Heart right ventricle (tissue), 16 donors: ENCODE results near the gene THEM5. TPM values are rescaled to one million over a fixed set of nuclear protein-coding genes. Genes with fewer than 3 reads are reported as not detected.
"Not testable (repeated sequence)": the region's sequence is repeated elsewhere in the genome, so short reads cannot be mapped to it uniquely, and the experiment has no call there.

Experiments used
- ATAC-seq, 8 donors: fragments of 200-7000 bp; cut with Tn5 transposase; one replicate each; pipeline ENCODE4 v1.9.1; 2020; ENCODE audit warnings: mild to moderate bottlenecking in 8 of 8, moderate library complexity in 8 of 8, moderate number of reproducible peaks in 1 of 8
- DNase-seq, 2 donors: peaks; one replicate each; pipeline ENCODE4 v3.0.0-alpha.2; 2020
- H3K27ac ChIP-seq, 10 donors: fragments of 200-600 bp; sonication (generic) in 2 of 10; one replicate each; pipeline versions ENCODE4 v1.5.0 to v1.8.0; 2020 to 2022; ENCODE audit warnings: mild to moderate bottlenecking in 3 of 10
- H3K27me3 ChIP-seq, 7 donors: fragments of 200-600 bp; one replicate each; pipeline ENCODE4 v1.8.0; 2021 to 2022; ENCODE audit warnings: mild to moderate bottlenecking in 2 of 7
- H3K36me3 ChIP-seq, 9 donors: fragments of 200-600 bp; sonication (generic) in 1 of 9; one replicate each; pipeline versions ENCODE4 v1.5.0 to v1.8.0; 2020 to 2022; ENCODE audit warnings: mild to moderate bottlenecking in 2 of 9
- H3K4me1 ChIP-seq, 9 donors: fragments of 200-600 bp; sonication (generic) in 1 of 9; one replicate each; pipeline versions ENCODE4 v1.5.0 to v1.8.0; 2020 to 2022; ENCODE audit warnings: mild to moderate bottlenecking in 4 of 9
- H3K4me3 ChIP-seq, 10 donors: fragments of 200-600 bp; sonication (generic) in 2 of 10; one replicate each; pipeline versions ENCODE4 v1.5.0 to v1.8.0; 2020 to 2022; ENCODE audit warnings: mild to moderate bottlenecking in 7 of 10, moderate library complexity in 2 of 10
- H3K9me3 ChIP-seq, 11 donors: fragments of 200-600 bp in 10 of 11; sonication (generic) in 2 of 11; one replicate each; pipeline versions ENCODE4 v1.5.0 to v1.8.0; 2013 to 2022; ENCODE audit warnings: mild to moderate bottlenecking in 2 of 11, control low read depth in 1 of 11, moderate library complexity in 1 of 11
- WGBS, 2 donors: extraction: QIAGEN DNeasy Blood & Tissue Kit; methylation state at CpG; one replicate each; pipeline ENCODE4 v1.1.7; 2013; ENCODE audit warnings: inconsistent platforms in 1 of 2; 5-methylcytosine and 5-hydroxymethylcytosine counted together
- intact Hi-C, 10 donors: fragments of 100-400 bp; cut with DNase I; formaldehyde crosslinking; loops; one replicate each; pipeline versions ENCODE4 v1.11.1 to v1.14.2; 2022
- polyA plus RNA-seq, 2 donors: library from polyadenylated mRNA; stranded (reverse); fragments of 200-250 nt; gene quantifications; one replicate each; pipeline ENCODE4 v1.2.3, GENCODE V29; 2013
- total RNA-seq, 10 donors: library from RNA; stranded (reverse); fragmentation: NEBNext Ultra II Directional in 3 of 10; extraction: Animal tissue kit (Norgen Biotek cat#: 25700) in 3 of 10; gene quantifications; one replicate each; pipeline versions ENCODE4 v1.2.1 to v1.2.4, GENCODE V29; 2021 to 2023
- TF ChIP-seq, protein P1 (sequence below), 9 donors: fragments of 200-600 bp; sonication (generic) in 2 of 9; IDR thresholded peaks; one replicate each; pipeline versions ENCODE4 v1.5.0 to v1.8.0; 2021 to 2022; ENCODE audit warnings: antibody characterized with exemption in 9 of 9, mild to moderate bottlenecking in 5 of 9, moderate library complexity in 1 of 9
- donor health status: Arrhythmogenic right ventricular cardiomyopathy.
- donor health status: ischemic (EF 13 %, LVEDD 7.1; RV severe dilation, severe dysfunction).
- donor health status: healthy with polysubstance abuse.
- donor health status: DM: no; HTN: yes; CAD: no.
- donor health status: DM: no; HTN: no; CAD: no.
- donor health status: ischemic (EF 25% LVEDD 6.9; RV normal size, moderate dysfunction).
- donor health status: ischemic (EF 25% LVEDD 5.7; RV mildly dilated, moderate dysfunction).
- donor health status: healthy.
- donor health status: DM: yes; HTN: yes; CAD: no.
- donor health status: Ischemic cardiomyopathy.
- donor health status: ischemic (EF 35%, LVEDD 5.7; RV mildly dilated, moderate dysfunction).
- donor health status: nonischemic (EF 11% LVEDD 7.7; RV severe dilation, severe dysfunction).
- donor health status: DM: yes; HTN: yes; CAD: no.
- donor health status: PGD.
- donor health status: ischemic (EF 29% LVEDD 5.4; RV normal size, mild dysfunction).
- donor health status: nonischemic (EF 23%, LVEDD 6.1; RV moderate dilation, normal function).

The THEM5 gene
- total and polyA plus RNA-seq, 12 donors: 0.25 TPM; not detected in 11

DNA sequence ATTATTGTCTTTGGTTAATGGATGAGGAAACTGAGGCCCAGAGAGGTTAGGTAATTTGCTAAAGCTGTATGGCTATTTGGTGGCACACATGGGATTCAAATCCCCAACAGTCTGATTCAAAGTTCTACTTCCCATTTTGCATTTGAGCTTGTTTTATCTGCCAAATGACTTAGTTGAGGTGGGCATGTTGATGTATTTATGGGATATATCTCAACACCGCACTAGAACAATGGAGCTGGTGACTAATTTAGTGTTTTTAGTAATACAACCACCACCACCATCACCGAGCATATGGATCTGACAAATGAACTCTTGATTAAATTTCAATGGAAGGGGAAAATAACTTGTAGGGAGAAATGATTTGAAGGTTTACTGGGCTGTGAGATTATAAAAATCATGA, 29.0 kb upstream of the THEM5 start:
- Histone ChIP-seq H3K27ac (no peak overlapping the region), H3K36me3 (peaks cover 0 to 26% (median under 1%) of the 10 kb centered on the region in 9 donors), H3K27me3 (no peaks in the 10 kb centered on the region), H3K4me3 (no peak overlapping the region), H3K4me1 (no peaks in the 10 kb centered on the region), H3K9me3 (peaks cover 0 to 6% (median 0%) of the 10 kb centered on the region in 11 donors)
- DNase-seq: no peak
- intact Hi-C loops: no loop called here
- TF ChIP-seq, protein P1, sequence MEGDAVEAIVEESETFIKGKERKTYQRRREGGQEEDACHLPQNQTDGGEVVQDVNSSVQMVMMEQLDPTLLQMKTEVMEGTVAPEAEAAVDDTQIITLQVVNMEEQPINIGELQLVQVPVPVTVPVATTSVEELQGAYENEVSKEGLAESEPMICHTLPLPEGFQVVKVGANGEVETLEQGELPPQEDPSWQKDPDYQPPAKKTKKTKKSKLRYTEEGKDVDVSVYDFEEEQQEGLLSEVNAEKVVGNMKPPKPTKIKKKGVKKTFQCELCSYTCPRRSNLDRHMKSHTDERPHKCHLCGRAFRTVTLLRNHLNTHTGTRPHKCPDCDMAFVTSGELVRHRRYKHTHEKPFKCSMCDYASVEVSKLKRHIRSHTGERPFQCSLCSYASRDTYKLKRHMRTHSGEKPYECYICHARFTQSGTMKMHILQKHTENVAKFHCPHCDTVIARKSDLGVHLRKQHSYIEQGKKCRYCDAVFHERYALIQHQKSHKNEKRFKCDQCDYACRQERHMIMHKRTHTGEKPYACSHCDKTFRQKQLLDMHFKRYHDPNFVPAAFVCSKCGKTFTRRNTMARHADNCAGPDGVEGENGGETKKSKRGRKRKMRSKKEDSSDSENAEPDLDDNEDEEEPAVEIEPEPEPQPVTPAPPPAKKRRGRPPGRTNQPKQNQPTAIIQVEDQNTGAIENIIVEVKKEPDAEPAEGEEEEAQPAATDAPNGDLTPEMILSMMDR (IDR thresholded peaks at IDR 0.05): no peak
- WGBS, 2 donors: 97 to 98% methylated on average over 2 of the region's 2 CpGs
- no peak for ATAC-seq

- 49 to 59% methylated on average over 2 of the region's 2 CpGs for WGBS, 2 donors
- Histone ChIP-seq H3K9me3 (no peaks in the 10 kb centered on the region), H3K36me3 (peaks cover 0 to 24% (median 0%) of the 10 kb centered on the region in 9 donors), H3K4me3 (no peak overlapping the region), H3K4me1 (no peaks in the 10 kb centered on the region), H3K27ac (no peak overlapping the region), H3K27me3 (no peaks in the 10 kb centered on the region)
- intact Hi-C loops: no loop called here
- TF ChIP-seq, protein P1 (IDR thresholded peaks at IDR 0.05): peak in 1 of 9 donors; percentile 18
- no peak for DNase-seq
- ATAC-seq: no peak
Measured at GRCh38 chr1:151881479-151881878, 28.0 kb upstream of the THEM5 start.

- no peaks in the 10 kb centered on the region for H3K27me3 ChIP-seq
- no peak for ATAC-seq
Measured at GRCh38 chr1:151875419-151876097, 22.0 kb upstream of the THEM5 start.

DNA sequence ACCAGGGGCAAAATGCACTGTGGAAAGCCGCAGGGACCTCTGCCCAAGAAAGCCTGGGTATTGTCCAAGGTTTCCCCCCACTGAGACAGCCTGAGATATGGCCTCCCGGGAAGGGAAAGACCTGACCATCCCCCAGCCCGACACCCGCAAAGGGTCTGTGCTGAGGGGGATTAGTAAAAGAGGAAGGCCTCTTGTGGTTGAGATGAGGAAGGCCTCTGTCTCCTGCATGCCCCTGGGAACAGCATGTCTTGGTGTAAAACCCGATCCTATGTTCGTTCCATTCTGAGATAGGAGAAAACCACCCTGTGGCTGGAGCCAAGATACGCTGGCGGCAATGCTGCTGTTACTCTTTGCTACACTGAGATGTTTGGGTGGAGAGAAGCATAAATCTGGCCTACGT, 19.3 kb upstream of the THEM5 start:
- 63 to 68% methylated on average over 9 of the region's 9 CpGs for WGBS, 2 donors
- peaks cover 0 to 44% (median 13%) of the 10 kb centered on the region in 9 donors for H3K36me3 ChIP-seq
- ATAC-seq, intact Hi-C loops, H3K27ac ChIP-seq, DNase-seq, H3K4me1 ChIP-seq, H3K9me3 ChIP-seq, H3K4me3 ChIP-seq, H3K27me3 ChIP-seq: not testable (repeated sequence)

More at GRCh38 chr1:151875419-151876097, 22.0 kb upstream of the THEM5 start:
- H3K36me3 ChIP-seq: peaks cover 0 to 44% (median 13%) of the 10 kb centered on the region in 9 donors
- intact Hi-C loops: no loop called here
- no peak for DNase-seq
- H3K4me3 ChIP-seq: no peak overlapping the region
- no peaks in the 10 kb centered on the region for H3K4me1 ChIP-seq
- WGBS, 2 donors: 95 to 100% methylated on average over 1 of the region's 1 CpG
- H3K27ac ChIP-seq: no peak overlapping the region
- H3K9me3 ChIP-seq: no peaks in the 10 kb centered on the region
- TF ChIP-seq, protein P1 (IDR thresholded peaks at IDR 0.05): no peak
